OCI-LY7 (cell line): ENCODE results near the gene CORO2A.

Experiments
- CTCF ChIP-seq: fragments of 200-600 bp; sonication (generic); conservative IDR thresholded peaks from 2 replicates; pipeline ENCODE4 v1.5.1; 2014; ENCODE audit warnings: mild to moderate bottlenecking, antibody characterized with exemption, low read length, moderate library complexity, mixed read lengths
- EZH2phosphoT487 ChIP-seq: fragments of 200-600 bp; sonication (generic); IDR thresholded peaks from 2 replicates; pipeline ENCODE4 v1.6.1; 2018; ENCODE audit warnings: low read depth, borderline replicate concordance, mild to moderate bottlenecking, mixed run types, antibody characterized with exemption, low read length, moderate library complexity, mixed read lengths

DNA sequence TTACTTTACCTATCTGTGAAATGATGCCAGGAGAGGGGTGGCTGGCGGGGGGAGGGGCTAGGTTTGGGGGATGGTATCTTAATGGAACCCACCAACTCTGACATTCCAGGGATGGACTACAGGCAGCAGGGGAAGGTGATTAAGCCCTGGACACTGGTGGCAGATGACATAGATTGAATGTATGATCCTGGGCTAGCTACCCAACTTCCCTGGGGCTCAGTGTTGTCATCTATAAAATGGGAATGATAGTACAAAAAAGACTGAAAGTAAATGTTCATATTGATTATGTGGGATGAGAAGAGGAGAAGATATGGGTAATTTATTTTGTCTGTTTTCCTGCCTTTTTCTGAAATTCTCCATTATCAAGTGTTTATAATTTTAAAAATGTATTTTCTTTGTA is 6.2 kb downstream of the CORO2A start:
- TF ChIP-seq CTCF (no peak), EZH2phosphoT487 (no peak)
